HG02938 (cell line): ENCODE measurements around the gene RPP14.
A peak's percentile ranks its signal among the peaks of the same experiment; 100 is the strongest.

Experiments
- ATAC-seq: cut with Tn5 transposase; IDR thresholded peaks from one replicate; pipeline ENCODE4 v1.9.1; 2021; ENCODE audit warnings: mild to moderate bottlenecking, moderate library complexity; ENCODE audit not compliant: unreplicated experiment

Gene RPP14

DNA sequence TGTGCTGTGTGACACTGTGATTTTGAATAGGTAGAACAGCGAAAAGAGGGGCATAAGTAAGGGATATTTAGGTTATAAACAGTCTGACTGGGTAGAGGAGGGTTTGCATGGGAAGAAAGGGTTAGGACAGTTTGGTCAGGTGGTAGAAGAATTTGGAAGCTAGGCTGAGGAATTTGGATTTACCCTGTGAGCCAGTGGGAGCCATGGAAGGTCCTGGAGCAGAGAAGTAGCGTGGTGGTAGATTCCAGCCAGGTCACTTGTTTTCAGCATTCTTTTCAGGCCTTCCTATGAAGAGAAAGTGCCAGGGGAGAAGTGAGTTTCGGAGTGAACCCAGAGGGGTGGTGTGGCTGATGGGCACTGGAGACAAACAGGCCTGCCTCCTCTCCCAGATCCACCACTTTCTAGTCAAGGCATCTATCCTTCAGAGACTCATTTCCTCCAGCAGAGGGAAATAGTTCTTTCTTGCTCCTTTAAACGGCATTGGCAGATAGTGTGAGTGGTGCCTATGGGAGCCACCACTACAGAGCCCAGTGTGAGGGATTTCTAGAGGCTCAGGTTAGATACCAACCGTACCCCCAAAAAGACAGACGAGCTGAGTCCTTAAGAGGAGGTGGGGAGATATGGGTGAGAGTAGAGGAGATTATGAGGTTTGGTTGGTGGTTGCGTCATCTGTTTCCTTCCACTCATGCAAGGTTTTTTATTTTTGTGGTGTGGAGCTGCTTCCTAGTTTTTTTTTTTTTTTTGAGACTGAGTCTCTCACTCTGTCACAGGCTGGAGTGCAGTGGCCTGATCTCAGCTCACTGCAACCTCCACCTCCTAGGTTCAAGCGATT lies 47.9 kb downstream of the RPP14 start:
- ATAC-seq, result no peak

DNA sequence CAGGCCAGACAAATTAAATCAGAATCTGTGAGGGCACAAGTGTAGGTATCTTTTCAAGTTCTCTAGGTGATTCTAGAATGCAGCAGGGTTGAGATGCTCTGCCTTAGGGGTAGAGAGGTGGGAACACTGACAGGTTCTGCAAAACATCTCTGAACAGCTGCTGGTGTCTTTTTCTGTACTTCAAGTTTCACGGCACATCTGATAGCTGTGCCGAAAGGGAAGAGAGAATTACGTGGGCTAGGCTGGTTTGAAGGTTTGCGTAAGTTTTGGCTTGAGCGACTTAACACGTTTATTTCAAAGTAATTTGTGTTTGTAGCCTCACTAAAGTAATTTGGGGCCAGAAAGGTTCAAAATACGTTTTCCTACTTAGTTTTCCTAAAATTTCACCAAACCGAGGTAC lies 49.1 kb downstream of the RPP14 start:
- ATAC-seq, result peak; percentile 60

DNA sequence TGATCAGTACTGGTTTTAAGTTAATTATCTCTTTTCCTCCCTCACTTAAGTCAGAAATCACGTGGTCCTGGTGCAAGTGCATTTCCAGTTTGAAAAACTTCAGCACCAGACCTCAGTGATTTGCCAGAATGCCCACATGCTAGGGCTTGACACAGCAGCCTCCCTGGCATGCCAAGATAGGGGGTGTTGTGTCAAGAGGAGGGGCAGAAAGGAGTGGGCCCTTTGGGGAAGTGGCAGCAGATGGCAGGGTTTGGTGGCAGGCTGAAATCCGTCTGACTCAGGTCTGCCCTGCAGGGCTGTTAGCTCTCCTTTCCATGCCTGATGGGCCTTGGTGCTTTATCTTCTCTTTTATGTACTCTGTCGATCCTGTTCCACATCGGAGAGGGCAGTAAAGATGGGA lies 50.0 kb downstream of the RPP14 start:
- no peak for ATAC-seq

DNA sequence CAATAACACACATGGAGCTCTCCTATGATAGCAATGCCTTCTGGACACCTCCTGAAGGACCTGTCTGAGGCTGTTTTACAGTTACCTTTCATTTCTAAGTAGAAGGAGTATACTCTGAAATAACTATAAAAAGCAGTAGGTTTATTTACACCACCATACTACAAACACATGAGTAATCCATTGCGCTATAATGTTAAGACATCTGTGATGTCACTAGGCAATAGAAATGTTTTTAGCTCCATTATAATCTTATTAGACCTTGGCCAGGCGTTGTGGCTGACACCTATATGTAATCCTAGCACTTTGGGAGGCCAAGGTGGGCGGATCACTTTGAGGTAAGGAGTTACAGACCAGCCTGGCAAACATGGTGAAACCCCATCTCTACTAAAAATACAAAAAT lies 51.4 kb downstream of the RPP14 start:
- no peak for ATAC-seq

DNA sequence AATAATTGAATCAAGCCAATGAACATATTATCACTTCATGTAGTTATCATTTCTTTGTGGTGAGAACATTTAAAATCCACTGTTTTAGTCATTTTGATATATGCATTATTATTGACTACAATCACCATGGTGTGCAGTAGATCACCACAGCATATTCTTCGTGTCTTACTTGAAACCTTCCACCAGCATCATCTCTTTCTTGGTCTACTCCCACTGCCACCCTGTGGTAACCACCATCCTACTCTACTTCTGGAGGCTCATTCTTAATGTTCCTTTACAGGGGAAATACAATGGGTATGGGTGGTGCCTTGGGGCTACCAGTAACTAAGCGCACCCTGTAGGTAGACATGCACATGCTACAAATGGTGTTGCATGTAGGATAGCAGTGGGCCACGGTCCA lies 52.0 kb downstream of the RPP14 start:
- no peak for ATAC-seq

DNA sequence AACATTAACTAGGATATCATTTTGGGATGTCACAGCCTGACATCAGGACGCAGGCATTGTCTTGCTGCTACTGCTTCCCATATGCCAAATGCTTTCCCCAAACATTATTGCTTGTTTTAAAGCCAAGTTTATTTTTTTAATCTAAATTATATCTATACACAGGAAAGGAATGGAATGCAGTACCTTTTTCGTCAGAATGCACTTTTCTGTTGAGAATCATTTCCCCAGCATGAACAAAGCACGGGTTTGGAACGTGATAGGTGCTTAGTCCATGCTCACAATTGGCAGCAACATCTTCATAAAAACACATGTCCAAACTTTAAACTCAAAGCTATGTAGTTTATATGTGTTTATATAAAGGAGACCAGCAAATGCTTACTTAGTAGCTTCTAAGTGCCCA lies 52.8 kb downstream of the RPP14 start:
- no peak for ATAC-seq

DNA sequence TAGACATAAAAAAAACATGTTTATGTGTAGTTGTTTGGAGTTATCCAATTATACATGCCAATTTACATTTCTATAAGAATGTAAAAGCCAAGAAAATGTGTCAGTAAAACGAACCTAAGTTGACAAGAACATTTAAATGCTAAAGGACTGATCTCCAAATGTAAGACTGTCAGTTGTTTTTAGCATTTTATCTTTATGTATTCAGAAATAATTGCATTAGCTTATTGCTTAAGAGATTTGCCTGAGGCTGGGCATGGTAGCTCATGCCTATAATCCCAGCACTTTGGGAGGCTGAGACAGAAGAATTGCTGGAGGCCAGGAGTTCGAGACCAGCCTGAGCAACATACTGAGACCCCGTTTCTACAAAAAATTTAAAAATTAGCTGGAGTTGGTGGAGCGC lies 53.6 kb downstream of the RPP14 start:
- ATAC-seq, result no peak

DNA sequence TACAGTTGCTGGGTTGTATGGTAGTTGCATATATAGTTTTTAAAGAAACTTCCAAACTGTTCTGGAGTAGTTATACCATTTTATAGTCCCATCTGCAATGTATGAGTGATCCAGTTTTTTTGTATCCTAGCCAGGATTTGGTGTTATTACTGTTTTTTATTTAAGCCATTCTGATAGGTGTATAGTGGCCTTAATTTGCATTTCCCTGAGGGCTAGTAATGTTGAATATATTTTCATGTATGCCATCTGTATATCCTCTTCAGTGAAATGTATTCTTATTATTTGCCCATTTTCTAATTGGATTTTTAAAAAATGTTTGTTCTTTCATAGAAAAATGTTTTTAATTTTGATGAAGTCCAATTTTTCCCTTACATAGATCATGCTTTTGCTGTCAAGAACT lies 55.8 kb downstream of the RPP14 start:
- ATAC-seq, result no peak

DNA sequence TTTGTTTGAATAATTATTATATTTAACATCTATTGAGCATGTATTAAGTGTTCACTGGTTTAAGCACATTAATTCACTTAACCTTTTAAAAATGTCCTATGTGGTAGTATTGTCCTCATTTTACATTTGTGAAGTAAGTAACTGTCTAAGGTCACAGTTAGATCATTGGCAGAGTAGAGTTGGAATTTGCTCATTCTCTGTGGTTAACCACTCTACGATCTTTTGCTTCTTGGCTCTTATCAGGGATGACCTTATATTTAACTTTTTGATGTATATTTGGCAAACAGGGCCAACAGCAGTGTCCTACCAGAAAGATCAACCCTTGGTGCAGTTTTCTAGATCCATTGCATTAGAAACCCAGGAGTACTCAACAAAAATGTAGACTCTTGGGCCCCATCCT lies 60.7 kb downstream of the RPP14 start:
- no peak for ATAC-seq

DNA sequence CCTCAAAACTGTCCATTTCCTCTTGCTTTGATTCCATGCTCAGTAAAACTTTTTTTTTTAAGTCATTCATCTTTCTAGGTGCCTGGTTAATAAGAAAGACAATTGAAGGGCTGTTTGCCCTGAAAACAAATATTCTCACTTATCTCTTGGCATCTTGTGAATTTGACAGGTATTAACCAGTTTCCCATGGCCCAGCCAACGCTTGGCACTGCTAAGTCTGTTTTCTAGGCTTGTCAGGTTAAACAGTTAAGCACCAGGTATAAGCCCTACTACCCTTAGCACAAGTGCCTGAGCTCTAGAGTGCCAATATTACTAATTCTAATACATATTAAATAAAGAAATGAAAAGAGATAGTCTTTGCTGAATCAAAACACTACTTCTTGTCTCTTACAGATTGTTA lies 63.0 kb downstream of the RPP14 start:
- ATAC-seq, result no peak
